D341Med (cell line): ENCODE measurements around the gene LHX4.

Experiments used
- DNase-seq: peaks from one replicate; pipeline ENCODE4 v3.0.0; 2012; ENCODE audit warnings: low spot score

LHX4 gene

DNA sequence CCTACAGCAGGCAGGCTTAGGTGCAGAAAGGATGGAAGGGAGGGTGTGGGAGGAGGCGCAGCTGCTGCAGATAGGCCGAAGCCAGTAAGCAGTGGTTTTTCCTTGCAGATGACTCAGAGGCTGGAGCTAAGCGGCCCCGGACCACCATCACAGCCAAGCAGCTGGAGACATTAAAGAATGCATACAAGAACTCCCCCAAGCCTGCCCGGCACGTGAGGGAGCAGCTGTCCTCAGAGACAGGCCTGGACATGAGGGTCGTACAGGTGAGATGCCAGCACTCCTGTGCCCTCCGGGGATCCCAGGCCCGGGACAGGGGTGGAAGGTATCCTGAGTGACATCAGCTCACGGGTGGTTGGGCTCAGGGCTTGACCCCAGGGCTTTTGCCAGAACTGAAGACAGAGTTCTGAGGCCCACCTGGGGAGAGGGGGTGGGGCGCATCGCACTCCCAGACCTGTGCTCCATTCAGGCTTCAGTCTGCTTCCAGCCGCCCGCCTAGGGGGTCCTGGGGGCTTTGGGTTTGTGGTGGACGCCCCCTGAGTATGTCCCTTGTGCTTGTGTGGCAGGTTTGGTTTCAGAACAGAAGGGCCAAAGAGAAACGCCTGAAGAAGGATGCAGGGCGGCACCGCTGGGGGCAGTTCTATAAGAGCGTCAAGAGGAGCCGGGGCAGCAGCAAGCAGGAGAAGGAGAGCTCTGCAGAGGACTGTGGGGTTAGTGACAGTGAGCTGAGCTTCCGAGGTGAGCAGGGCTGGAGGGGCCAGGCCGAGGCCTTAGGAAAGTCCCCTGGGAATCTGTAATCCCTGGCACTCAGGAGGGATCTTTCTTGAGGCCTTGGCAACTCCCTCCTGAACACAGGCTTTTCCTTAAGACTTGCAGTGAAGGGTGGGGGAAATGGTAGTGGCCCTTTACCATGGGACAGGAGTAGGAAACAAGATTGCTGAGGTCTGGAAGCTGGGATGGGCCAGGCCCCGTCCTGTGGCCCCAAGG is 41.5 kb downstream of the LHX4 start:
- DNase-seq, result peak; percentile 79

DNA sequence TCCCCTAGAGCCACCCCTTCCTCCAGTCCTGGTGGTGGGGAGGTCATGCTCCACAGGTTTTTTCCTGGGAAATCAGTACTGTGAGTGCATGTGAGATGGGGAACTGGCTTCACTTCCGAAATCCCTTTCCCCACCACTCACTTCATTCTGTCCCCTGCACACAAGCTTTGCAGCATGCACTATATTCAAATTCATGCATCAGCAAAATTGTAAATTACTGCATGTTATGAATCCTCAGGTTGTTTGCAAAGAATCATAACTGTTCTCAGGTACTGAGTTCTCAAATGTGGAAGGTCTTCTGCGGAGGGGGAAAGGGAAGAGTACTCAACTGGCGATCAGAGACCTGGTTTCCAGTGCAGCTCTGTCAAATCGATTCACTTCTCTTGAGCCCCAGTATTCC is 42.3 kb downstream of the LHX4 start:
- DNase-seq, result no peak

DNA sequence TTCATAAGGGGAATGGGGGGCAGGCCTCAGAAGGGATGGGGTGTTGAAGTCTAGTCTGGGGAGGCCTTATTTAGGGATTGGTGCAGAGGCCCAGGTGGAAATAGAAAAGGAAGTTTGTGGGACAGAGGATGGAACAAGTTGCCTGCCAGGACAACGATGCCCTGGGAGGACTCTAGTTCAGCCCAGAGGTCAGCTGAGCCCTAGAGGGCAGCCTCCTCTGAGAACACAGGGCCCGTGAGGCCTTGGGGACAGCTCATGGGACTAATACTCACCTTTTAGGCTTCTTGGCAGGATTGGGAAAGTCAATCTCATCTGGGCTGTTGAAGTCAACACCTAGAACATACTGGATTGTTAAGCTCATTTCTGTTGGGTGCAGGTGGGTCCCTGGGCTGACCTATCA is 43.0 kb downstream of the LHX4 start:
- no peak for DNase-seq

DNA sequence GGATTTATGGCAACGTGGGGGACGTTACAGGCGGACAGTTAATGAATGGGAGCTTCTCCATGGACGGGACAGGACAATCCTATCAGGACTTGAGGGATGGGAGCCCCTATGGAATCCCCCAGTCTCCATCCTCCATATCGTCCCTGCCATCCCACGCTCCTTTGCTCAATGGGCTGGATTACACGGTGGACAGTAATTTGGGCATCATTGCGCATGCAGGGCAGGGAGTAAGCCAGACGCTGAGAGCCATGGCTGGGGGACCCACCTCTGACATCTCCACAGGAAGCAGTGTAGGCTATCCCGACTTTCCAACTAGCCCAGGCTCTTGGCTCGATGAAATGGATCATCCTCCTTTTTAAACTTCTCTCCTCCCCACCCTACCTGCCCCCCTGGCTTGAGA is 44.2 kb downstream of the LHX4 start:
- DNase-seq, result no peak

DNA sequence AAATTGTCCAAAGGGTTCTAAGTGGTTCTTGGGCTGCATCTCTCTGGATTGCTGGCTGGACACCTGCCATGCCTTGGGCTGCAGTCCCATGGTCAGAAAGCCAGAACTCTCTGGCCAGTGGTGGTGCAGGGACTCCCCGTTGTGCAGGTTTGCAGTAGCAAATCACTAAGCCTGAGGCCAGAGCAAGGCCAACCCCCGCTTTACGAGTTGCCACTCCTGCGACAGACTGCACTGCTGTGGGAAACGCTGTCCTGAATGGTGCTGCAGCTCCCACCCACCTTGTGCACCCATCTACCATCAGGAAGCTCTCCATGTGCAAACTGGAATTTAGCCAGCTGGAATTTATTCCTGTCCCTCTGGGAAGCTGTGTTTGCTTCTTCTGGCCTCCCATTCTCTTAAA is 45.7 kb downstream of the LHX4 start:
- no peak for DNase-seq

DNA sequence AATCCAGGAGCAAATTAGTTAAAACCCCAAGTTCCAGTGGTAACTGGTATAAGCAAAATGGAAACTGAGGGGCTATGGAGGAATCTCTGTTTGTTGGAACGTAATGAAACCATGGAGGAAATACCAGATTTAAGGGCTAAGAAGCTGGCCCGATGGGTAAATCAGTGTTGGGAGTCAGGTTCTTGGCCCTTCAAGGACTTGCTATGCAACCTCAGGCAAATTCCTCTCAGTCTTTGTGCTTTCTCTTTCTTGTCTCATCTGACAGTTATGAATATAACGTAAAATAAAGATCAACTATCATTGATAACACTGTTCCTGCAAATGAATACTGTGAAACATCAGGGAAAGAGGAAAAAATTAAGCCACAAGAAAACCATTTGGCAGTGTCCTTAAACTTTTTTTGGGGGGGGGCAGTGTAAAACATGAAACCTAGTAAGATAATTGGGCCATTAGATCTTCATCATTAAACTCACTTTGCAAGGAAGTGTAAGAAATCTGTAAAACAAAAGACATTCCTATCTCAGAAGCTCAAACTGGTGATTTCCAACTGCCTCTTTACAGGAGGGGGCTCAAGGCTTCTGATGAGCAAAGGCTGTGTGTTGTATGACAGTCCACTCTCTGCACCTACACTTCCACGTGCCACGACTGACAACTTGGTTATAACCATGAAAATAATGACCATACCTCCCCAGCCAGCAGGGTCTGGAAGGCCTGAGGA is 47.6 kb downstream of the LHX4 start:
- no peak for DNase-seq

DNA sequence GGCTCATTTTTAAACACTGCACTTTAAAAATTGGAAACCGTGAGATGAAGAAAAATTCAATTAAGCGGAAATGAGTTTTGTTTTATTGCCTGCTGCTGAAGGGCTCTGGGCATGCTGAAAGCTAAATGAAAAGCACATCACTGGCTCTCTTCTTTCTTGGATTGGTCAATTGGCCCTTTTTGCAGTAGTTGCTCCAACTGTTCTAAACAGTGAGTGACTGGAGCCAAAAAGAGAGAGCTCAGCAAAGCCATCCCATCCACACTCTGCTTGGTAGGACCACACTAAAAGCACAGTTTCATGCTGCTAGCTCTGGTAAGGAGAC is 48.1 kb downstream of the LHX4 start:
- no peak for DNase-seq

DNA sequence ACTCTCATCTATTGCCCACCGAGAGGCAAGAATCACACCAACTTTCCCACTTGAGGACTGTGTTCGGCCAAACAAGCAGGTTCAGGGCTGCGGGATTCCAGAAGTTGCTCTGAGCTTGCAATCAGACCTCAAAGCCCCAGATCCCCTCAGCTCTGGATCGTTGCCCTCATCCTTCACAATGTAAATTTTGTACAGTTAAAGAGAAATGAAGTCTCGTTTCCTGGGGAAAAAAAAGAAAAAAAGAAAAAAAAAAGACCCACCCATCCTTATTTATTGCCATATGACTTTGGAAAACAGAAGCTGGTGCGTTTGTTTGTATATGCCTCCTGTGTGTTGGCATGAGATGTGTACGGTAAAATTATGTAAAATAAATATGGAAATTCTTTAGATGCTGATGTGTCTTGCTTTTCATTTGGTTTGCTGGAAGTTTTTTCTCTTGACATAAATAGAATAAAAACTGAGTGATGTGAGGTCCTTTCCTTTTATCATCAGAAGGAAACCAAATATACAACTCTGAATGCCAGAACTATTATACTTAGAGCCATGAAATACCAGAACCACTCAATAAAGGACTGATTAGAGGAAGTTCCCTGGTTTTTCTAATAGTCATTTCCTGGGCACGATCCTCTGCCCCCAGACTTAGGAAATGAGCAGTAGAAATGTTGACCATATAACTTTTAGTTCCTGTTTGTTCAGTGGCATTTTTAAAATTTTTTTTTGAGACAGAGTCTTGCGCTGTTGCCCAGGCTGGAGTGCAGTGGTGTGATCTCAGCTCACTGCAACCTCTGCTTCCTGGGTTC is 48.7 kb downstream of the LHX4 start:
- no peak for DNase-seq

DNA sequence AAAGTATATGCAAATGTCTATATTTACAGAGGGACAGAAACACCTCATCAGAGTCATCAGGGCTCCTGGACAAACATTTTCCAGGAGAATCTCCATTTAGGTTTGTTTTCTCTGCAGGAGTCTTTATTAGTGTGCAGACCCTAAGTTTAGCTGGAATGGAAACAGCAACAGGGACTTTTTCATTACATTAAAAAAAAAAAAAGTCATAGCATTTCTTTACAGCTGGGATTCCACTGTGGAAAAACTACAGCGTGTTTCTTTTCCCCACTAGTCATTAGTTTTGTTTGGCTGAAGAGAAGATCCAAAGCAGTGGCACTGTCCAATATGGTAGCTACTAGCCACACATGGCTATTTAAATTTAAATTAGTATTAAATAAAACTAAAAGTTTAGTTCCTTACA is 49.6 kb downstream of the LHX4 start:
- DNase-seq, result no peak

DNA sequence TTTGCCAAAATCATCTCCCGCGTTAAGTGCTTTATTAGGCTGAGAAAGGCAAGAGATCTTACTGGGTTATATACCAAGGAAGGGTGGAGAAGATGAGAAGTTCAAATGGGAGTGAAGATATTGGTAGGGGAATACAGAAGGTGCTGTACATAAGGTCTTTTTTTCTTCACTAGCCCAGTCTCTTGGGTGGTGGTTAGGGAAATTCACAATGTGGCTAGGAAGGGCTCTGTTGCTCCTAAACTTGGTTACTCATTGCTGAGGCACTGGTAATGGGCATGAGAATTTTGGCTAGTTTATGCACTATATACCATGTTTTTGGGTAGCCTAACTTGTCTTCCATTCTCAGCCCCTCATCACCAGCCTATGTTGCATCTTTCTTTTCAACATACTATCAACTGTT is 50.6 kb downstream of the LHX4 start:
- no peak for DNase-seq

DNA sequence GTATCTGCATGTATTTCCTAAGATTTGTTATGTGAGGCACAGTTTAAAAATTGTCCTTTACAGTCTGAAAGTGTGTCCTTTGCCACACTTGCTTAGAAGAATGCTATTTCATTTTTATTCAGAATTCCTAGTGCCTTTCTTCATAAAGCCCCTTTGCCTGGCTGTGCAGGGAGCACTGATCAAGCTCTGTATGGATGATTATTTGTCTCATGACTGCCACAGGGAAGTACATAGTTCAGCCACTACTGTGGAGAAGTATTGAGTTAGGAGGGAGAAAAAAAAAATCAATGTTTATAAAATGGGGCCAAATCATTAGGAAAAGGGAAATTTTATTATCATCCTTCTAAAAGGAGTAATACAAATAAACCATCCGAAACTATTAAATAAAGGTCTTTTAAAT is 51.4 kb downstream of the LHX4 start:
- no peak for DNase-seq

DNA sequence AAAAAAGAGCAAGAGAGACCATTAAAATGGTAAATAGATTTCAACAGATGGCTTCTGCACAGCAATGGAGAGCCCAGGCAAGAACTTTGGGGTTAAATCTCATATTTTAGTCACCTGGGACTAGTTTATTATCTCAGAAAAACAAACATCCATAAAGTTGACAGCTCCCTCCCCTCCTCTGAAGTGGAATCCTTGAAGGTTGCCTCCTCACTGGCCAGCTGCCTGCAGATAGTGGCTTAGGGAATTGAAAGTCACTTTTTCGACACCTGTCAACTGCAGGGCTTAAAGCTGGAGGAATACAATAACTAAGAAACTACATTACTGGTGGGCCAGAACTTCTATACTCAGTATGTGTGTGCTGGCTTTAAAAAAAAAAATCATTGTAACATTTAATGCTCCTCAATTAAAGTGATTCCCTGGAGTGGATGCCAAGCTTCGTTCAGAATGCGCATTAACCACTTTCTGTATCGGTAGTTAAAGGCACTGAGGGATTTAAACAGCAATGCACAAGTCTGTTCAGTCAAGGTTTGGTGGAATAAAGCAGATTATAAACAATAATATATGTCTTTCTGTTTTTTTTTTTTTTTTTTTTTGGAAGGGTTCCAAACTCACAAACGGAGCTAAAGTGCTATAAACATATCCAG is 52.5 kb downstream of the LHX4 start:
- DNase-seq, result peak; percentile 31

DNA sequence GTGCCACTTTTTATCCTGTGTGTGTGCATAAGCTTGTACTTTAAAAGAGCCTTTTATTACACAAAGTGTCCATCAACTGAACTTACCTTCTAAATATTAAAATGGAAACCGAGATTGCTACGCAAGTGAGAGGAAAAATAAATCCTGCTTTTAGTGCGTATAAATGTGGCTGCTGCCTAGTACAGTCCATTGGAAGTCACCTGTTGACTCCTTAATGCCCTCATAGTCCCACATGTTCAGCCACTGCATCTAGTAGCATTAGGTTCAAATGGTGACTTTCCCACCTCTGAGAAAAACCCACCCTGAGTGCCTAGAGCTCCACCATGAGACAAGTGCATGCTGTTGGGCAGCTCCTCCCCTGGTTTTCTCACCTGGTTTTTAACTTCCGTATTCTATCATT is 53.0 kb downstream of the LHX4 start:
- DNase-seq, result no peak

DNA sequence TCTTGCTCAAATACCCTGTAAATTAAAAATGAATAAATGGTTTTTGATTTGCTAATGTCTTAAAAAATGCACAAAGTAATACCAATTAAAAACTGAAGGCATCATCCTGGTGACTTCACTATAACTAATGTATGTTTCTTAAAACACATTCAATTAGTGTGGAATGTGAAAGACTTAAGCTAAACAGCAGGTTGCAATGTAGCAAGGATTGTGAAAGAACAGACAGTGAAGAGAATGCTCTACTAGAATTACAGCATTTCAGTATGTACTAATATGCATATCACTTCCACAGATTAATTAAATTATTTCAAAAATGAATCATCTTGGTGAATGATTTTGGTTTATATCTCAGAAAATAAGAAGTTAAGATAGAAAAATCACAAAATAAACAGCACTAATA is 56.4 kb downstream of the LHX4 start:
- no peak for DNase-seq

DNA sequence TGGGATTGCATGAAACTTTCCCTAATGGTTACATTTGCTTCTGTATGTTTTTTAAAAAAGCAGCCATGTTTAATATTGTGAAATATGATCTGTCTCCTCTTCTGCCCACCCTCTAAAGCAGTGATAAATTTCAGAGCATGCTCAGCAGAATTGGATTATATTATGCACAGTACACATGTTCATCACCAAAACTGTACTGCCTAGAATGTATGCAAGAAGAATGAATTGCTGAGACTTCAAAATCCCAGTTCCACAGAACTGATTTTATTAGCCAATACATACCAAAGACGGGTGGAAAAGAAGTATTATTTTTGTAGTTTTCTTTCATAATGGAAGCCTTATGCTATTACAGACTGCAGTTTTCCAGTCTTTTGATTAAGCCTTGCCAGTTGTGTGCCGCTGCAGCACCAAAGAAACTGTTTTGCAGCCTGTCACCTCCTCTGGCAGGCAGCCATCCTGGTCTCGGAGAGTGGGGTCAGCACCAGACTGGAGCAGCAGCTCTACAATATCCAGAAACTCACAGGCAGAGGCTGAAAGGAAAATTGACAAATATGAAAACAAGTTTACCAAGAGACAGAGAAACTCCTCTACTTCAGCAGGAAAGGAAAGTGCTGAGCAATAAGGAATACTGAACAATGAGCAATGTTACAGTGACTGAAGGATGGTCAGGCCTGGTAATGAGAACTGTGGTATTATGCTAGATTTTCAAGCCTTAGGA is 58.1 kb downstream of the LHX4 start:
- no peak for DNase-seq

DNA sequence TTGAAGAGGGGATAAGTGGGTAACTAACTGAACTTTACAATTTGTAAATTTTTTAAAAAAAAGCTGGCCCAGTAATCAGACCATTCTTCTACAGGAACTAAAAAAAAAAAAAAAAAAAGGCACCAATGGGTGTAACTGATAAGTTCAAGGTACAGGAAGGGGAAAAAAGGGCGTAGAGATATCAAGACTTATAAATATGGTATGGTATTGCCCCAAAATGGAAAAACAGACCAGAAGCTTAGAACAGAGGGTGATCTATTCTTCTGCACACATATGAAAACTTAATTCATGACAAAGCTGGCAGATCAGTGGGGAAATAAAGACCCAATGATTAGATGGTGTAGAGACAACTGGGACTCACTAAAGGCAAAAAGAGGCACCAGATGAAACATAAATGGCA is 58.9 kb downstream of the LHX4 start:
- DNase-seq, result no peak

DNA sequence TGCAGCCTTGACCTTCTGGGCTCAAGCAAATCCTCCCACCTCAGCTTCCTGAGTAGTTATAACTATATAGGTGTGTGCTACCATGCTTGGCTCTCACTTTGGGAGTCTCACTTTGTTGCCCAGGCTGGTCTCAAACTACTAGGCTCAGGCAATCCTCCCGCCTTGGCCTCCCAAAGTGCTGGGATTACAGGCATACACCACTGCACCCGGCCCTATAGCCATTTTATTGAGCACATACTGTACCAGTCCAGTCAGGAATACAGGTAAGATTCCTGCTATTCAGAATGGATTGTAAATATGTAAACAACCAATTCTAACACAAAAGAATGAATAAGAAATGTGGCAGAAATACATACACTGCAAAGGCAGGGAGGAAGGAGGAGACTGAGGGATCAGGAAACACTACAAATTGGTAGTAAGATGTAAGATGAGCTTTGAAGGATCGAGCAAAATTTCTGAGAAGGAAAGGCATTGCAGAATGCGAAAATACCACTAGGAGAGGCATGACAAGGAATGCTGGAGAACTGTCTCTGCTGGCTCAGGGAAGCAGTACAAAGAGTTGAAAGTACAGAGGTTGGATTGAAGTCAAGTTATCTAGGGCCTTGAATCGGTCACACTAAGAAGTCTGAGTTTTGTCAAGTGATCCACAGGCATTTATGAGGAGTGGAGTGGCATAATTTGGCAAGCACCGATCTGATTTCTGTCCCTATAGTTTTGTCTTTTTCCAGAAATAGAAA is 60.4 kb downstream of the LHX4 start:
- DNase-seq, result no peak

DNA sequence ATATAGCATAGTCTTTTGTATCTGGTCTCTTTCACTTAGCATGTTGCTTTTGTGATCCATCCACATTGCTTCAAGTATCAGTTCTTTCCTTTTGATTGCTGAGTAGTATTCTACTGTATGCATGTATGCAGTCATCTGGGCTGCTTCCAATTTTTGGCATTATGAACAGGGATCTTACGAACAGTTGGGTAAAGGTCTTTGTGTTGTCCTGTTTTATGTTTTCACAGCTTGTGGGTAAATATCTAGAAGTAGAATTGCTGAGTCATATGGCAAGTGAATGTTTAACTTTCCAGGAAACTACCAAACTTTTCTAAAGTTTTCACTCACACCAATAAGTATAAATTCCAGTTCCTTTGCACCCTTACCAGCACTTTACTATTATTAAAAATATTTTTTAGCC is 60.9 kb downstream of the LHX4 start:
- DNase-seq, result no peak

DNA sequence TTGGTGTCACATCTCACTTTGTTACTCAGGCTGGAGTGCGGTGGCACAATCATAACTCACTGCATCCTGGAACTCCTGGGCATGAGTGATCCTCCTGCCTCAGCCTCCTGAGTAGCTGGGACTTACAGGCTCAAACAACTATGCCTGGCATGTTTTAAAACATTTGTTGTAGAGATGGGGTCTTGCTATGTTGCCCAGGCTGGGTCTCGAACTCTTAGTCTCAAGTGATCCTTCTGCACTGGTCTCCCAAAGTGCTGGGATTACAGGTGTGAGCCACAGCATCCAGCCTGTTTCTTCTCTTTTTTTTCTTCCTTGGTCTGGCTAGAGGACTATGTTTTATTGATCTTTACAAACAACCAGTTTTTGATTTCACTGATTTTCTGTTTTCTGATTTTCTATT is 64.6 kb downstream of the LHX4 start:
- no peak for DNase-seq

DNA sequence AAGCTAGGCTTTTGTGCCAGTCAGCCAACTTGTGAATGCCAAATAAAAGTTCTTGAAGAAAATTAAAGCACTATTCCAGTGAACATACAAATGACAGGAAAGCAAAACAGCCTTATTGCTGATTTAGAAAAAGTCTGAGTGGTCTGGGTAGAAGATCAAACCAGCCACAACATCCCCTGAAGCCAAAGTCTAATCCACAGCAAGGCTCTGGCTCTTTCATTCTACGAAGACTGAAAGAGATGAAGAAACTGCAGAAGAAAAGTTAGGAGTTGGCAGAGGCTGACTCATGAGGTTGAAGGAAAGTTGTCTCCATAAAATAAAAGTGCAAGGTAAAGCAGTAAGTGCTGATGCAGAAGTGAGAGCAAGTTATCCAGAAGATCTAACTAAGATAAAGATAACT is 65.9 kb downstream of the LHX4 start:
- no peak for DNase-seq
